H1 (cell line): ENCODE results near the gene CADPS. TPM values are rescaled to one million over a fixed set of nuclear protein-coding genes. Genes with fewer than 3 reads are reported as not detected.

Experiments used
- EP300 ChIP-seq, 2 experiments: IDR thresholded peaks; 1 replicate in 1 of 2; 2 replicates in 1 of 2; pipeline ENCODE4 v1.6.1; 2011 to 2012; ENCODE audit warnings: low read depth in 2 of 2, low read length in 2 of 2, mild to moderate bottlenecking in 2 of 2, borderline replicate concordance in 1 of 2, inconsistent platforms in 1 of 2, moderate library complexity in 1 of 2
- HDAC2 ChIP-seq, 2 experiments: fragments of 300-600 bp in 1 of 2; sonication (generic) in 1 of 2; IDR thresholded peaks; 2 replicates each; pipeline ENCODE4 v1.6.1; 2011 to 2012; ENCODE audit warnings: low read depth in 2 of 2, low read length in 2 of 2, mild to moderate bottlenecking in 2 of 2, moderate library complexity in 2 of 2, borderline replicate concordance in 1 of 2, inconsistent platforms in 1 of 2
- MAFK ChIP-seq: IDR thresholded peaks from 2 replicates; pipeline ENCODE4 v1.6.1; 2012; ENCODE audit warnings: low read depth, mild to moderate bottlenecking, improper control_type of control experiment, low read length
- NRF1 ChIP-seq: IDR thresholded peaks from 2 replicates; pipeline ENCODE4 v1.6.1; 2011; ENCODE audit warnings: mild to moderate bottlenecking, low read depth, low read length, improper control_type of control experiment
- TEAD4 ChIP-seq: IDR thresholded peaks from 2 replicates; pipeline ENCODE4 v1.6.1; 2012; ENCODE audit warnings: low read depth, low read length, inconsistent platforms, mixed read lengths
- polyA plus RNA-seq, 7 experiments: library from polyadenylated mRNA; depleted of rRNA in 3 of 7; stranded (reverse) in 5 of 7; unstranded in 2 of 7; fragments of >200 nt in 5 of 7; fragments of 200-250 nt in 2 of 7; gene quantifications; 1 replicate in 5 of 7; 2 replicates in 1 of 7; 4 replicates in 1 of 7; pipeline versions ENCODE4 v1.2.1 to v1.2.3, GENCODE V29; 2011 to 2013; ENCODE audit warnings: missing spikeins in 2 of 7, mixed read lengths in 2 of 7
- total RNA-seq: library from RNA; stranded (reverse); fragmentation: NEBNext Ultra II Directional; extraction: Animal tissue kit (Norgen Biotek cat#: 25700); gene quantifications from 2 replicates; pipeline ENCODE4 v1.2.1, GENCODE V29; 2021

Gene CADPS
- total and polyA plus RNA-seq, 2 of the 8 experiments (the other 6 are each of a cell fraction or from before 2014, with no cell fraction given): 7.1 to 10.2 TPM

DNA sequence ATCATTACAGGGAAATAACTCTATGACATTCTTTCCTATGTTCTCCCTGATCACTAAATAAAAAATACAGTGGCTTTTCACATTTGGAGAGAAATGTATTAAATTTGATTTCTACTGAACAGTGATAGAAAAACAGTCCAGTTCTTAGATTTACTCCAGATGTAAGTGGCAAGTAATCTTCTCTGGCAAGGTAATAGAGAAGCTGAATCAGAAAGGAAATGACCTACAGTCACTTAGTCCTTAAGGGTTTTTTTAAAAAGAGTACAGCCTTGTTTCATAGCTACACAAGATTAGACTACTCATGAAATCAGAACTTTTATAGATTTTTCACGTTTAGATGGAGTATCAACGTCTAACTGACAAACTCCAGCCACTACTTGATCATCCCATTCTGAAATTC is 236.9 kb downstream of the CADPS start (continued):
- TF ChIP-seq HDAC2 (IDR thresholded peaks at IDR 0.05; ENCODE audit: borderline replicate concordance in 1 of 2, low read depth in 2 of 2, low read length in 2 of 2): no peak
- TF ChIP-seq NRF1: no peak
- TF ChIP-seq EP300 (IDR thresholded peaks at IDR 0.05; ENCODE audit: borderline replicate concordance in 1 of 2, low read depth in 2 of 2, low read length in 2 of 2): no peak
- TF ChIP-seq TEAD4: no peak
- no peak for TF ChIP-seq MAFK
